ENCODE results near the gene FTL. TPM values are rescaled to one million over a fixed set of nuclear protein-coding genes. Genes with fewer than 3 reads are reported as not detected.

The FTL gene
- total RNA-seq, 2 experiments from 2014 or later = 1,093 to 1,120 TPM

DNA sequence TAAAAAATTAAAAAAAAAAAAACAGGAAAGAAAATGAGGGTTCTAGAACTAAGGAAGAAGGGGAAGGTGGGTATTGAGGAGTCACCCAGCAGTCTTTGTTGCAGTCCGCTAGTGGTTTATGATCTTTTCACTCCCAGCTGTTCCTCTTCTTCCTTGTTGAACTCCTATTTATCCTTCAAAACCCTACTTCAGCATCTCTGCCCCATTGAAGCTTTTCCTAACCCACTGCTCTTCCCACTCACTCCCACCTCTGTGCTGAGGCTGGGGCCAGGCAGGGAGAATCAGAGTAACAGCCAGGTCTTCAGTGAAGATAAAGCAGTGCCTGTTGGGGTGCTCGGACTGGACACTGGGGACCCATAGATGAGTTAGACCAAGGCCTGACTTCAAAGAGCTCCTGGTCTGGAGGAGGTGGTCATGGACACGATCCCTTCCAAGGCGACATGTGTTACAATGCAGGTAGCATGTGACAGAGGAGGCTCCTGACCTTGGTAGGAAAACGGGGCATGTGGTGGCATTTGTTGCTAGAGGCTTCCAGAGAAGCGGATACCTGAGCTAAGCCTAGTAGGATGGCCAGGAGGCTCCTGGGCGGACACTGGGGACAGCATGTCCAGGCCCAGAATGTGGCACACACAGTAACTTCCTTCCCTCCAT lies 40.0 kb downstream of the FTL start:
- no peaks in the 10 kb centered on the region for H3K4me1 Mint-ChIP-seq (ENCODE audit: low read depth)
- H3K36me3 Mint-ChIP-seq (ENCODE audit: low read depth) = peaks cover 33% of the 10 kb centered on the region
- CTCF ChIA-PET = interaction anchor here (1.3 kb wide), 1 partner anchor 13 kb away, joined by 3 read pairs; no protein-coding TSS in a partner anchor
- H3K4me3 Mint-ChIP-seq = no peak overlapping the region
- H3K9me3 Mint-ChIP-seq = no peaks in the 10 kb centered on the region
- DNase-seq = no peak
- intact Hi-C loops (cut with micrococcal nuclease) = no loop called here
- no peaks in the 10 kb centered on the region for H3K27me3 Mint-ChIP-seq (ENCODE audit: low read depth)
- no peak overlapping the region for H3K27ac Mint-ChIP-seq

DNA sequence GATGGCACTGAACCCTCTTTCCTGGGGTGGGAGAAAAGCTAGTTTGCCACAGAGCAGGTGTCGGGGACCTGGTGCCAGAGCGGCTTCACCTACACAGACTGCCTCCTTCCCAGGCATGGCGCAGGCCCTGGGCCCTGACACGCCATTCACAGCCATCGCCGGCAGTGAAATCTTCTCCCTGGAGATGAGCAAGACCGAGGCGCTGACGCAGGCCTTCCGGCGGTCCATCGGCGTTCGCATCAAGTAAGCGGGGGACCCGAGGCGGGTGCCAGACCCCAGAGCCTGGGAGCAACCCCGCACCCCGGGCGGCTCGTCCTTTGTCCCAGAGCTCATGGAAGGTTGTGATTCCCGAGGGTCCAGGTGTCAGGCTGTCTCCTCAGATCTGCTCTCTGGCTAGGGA lies 41.8 kb downstream of the FTL start:
- Mint-ChIP-seq H3K4me1 (ENCODE audit: low read depth) (no peaks in the 10 kb centered on the region), H3K27me3 (ENCODE audit: low read depth) (no peaks in the 10 kb centered on the region), H3K4me3 (no peak overlapping the region), H3K36me3 (ENCODE audit: low read depth) (peaks cover 36% of the 10 kb centered on the region), H3K9me3 (no peaks in the 10 kb centered on the region), H3K27ac (no peak overlapping the region)
- no peak for DNase-seq
- intact Hi-C loops (cut with micrococcal nuclease) = no loop called here
- CTCF ChIA-PET = no interaction called here

DNA sequence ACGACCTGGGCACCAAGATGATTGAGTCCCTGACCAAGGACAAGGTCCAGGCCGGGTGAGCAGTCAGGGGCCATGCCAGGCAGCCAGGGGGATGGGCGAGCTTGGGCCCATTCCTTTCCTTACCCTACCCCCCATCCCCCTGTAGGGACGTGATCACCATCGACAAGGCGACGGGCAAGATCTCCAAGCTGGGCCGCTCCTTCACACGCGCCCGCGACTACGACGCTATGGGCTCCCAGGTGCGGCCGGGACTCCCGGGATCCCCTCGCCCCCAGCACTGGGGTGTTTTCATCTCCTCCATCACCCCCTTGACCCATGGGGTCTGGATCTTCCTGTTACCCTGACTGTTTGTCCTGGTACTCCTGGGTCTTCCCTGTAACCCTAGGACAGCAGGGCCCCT lies 44.7 kb downstream of the FTL start:
- no peak overlapping the region for H3K27ac Mint-ChIP-seq
- peaks cover 22% of the 10 kb centered on the region for H3K36me3 Mint-ChIP-seq (ENCODE audit: low read depth)
- no peak for DNase-seq
- H3K27me3 Mint-ChIP-seq (ENCODE audit: low read depth) = no peaks in the 10 kb centered on the region
- no peak overlapping the region for H3K4me3 Mint-ChIP-seq
- no peaks in the 10 kb centered on the region for H3K4me1 Mint-ChIP-seq (ENCODE audit: low read depth)
- intact Hi-C loops (cut with micrococcal nuclease) = no loop called here
- no peaks in the 10 kb centered on the region for H3K9me3 Mint-ChIP-seq
- CTCF ChIA-PET = no interaction called here

DNA sequence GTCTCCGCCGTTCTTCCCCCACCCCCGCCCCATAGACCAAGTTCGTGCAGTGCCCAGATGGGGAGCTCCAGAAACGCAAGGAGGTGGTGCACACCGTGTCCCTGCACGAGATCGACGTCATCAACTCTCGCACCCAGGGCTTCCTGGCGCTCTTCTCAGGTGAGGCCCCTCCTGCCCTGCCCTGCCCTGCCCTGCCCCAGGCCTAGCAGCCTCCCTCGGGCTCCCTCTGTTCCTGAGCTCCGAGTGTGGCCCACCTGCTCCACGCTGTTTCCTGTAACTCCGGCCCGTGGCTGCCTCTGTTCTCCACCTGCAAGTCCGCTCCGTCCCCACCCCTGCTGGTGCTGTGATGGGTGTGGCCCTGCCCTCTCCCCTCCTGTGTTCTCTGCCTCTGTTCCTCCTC lies 45.3 kb downstream of the FTL start:
- no peaks in the 10 kb centered on the region for H3K4me1 Mint-ChIP-seq (ENCODE audit: low read depth)
- H3K4me3 Mint-ChIP-seq = no peak overlapping the region
- no peak for DNase-seq
- CTCF ChIA-PET = no interaction called here
- H3K27me3 Mint-ChIP-seq (ENCODE audit: low read depth) = no peaks in the 10 kb centered on the region
- intact Hi-C loops (cut with micrococcal nuclease) = no loop called here
- H3K36me3 Mint-ChIP-seq (ENCODE audit: low read depth) = peaks cover 19% of the 10 kb centered on the region
- H3K9me3 Mint-ChIP-seq = no peaks in the 10 kb centered on the region
- no peak overlapping the region for H3K27ac Mint-ChIP-seq

DNA sequence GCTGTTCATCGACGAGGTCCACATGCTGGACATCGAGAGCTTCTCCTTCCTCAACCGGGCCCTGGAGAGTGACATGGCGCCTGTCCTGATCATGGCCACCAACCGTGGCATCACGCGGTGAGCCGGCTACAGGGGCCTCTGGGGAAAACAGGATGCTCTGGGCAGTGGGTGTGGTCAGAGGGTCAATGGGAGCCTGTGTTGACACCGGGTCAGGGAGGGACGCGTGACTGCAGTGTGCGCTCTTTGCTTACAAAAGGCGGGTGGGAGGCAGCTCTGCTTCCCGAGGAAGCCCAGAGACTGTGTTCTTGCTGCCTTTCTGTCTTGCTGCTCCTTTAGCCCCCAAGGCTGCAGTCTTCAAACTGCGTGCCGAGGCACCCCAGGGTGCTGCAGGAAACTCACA lies 46.1 kb downstream of the FTL start:
- intact Hi-C loops (cut with micrococcal nuclease) = no loop called here
- no peaks in the 10 kb centered on the region for H3K4me1 Mint-ChIP-seq (ENCODE audit: low read depth)
- H3K27ac Mint-ChIP-seq = no peak overlapping the region
- no peak overlapping the region for H3K4me3 Mint-ChIP-seq
- H3K9me3 Mint-ChIP-seq = no peaks in the 10 kb centered on the region
- CTCF ChIA-PET = no interaction called here
- peaks cover 22% of the 10 kb centered on the region for H3K36me3 Mint-ChIP-seq (ENCODE audit: low read depth)
- no peaks in the 10 kb centered on the region for H3K27me3 Mint-ChIP-seq (ENCODE audit: low read depth)
- DNase-seq = no peak

DNA sequence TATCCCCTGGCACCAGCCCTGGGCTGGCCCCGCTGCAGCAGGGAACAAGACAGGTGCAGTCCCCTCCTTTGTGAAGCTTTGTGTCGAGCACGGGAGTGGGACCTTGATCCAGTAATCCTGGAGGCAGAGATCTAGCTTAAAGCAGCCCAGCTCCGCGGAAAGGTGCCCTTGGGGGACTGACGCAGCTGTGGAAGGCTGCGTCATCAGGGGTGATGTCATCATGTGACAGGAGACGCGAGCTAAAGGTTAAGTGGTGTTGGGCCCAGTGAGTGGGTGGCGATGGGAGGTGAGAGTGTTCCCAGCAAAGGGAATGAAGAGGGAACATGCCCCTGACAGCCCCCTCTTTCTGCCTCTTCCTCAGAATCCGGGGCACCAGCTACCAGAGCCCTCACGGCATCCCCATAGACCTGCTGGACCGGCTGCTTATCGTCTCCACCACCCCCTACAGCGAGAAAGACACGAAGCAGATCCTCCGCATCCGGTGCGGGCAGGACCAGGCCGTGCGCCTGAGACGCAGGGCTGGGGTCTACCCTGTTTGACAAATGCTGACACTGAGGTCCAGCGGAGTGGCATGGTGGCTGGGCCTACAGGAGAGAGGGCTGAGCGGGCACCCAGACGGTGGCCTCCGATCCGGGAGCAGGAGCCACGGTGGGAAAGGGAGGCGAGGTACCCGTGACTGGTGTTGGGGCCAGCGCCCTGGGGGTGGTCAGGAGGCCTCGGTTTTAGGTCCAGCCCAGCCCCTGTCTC lies 49.2 kb downstream of the FTL start:
- intact Hi-C loops (cut with micrococcal nuclease) = no loop called here
- peaks cover 17% of the 10 kb centered on the region for H3K36me3 Mint-ChIP-seq (ENCODE audit: low read depth)
- H3K9me3 Mint-ChIP-seq = no peaks in the 10 kb centered on the region
- no peak for DNase-seq
- H3K4me1 Mint-ChIP-seq (ENCODE audit: low read depth) = peaks cover 17% of the 10 kb centered on the region
- H3K4me3 Mint-ChIP-seq = no peak overlapping the region
- CTCF ChIA-PET = interaction anchor here (0.7 to 2.2 kb wide), 3 partner anchors 11 to 16 kb away, joined by 3 to 12 read pairs (median 6); no protein-coding TSS in a partner anchor
- no peak overlapping the region for H3K27ac Mint-ChIP-seq
- H3K27me3 Mint-ChIP-seq (ENCODE audit: low read depth) = peaks cover 7% of the 10 kb centered on the region

DNA sequence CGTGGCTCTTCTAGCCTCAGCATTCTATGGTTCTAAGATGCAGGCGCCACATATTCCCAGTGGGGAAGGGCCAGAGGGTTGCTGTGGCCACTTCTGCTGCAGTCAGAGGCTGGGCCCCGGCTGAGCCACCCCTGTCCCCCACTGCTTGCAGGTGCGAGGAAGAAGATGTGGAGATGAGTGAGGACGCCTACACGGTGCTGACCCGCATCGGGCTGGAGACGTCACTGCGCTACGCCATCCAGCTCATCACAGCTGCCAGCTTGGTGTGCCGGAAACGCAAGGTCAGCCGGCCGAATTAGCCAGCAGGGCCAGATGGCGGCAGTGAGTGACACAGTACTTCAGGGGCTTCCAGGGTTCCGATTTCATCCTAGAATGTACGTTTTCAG lies 49.8 kb downstream of the FTL start:
- Mint-ChIP-seq H3K36me3 (ENCODE audit: low read depth) (peaks cover 13% of the 10 kb centered on the region), H3K27ac (no peak overlapping the region), H3K4me1 (ENCODE audit: low read depth) (peaks cover 19% of the 10 kb centered on the region), H3K9me3 (no peaks in the 10 kb centered on the region), H3K4me3 (no peak overlapping the region), H3K27me3 (ENCODE audit: low read depth) (peaks cover 8% of the 10 kb centered on the region)
- no peak for DNase-seq
- intact Hi-C loops (cut with micrococcal nuclease) = no loop called here
- CTCF ChIA-PET = no interaction called here

DNA sequence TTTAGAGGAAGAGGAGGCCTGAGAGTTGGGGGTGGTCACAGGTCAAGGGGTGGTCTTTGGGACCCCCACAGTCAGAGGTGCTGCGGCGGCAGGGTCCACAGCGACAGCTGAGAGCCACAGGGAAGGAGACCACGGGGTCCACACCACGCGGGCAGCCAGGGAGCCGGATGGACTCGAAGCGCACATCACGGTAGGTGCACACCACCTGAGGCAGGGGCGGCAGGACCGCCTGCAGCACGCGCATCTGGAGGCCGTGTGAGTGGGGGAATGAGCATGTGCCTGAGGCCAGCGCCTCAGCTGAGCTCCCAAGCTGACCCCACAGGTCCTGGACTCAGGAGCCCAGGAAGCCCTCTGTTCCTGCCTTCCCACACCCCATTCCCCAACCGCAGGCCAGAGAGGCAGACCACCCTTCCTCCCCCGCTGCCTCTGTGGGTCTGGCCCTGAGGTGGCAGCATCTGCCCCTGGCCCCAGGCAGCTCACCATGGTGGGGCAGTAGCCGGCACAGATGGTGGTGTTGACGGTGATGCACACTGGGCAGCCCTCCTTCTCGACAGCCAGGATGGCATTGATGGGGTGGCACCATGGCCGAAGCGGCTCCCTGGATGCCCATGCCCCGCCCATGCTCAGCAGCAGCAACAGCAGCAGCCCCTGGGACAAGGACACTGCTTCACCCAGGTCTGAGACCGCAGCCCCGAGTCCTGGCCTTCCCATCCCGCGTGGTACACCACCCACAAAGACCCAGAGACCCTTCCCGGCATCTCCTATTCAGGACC lies 51.1 kb downstream of the FTL start:
- no peak overlapping the region for H3K27ac Mint-ChIP-seq
- CTCF ChIA-PET = interaction anchor here (0.6 to 0.7 kb wide), 2 partner anchors 209 to 233 kb away, joined by 3 read pairs; no protein-coding TSS in a partner anchor
- H3K4me3 Mint-ChIP-seq = no peak overlapping the region
- DNase-seq = no peak
- H3K4me1 Mint-ChIP-seq (ENCODE audit: low read depth) = peaks cover 27% of the 10 kb centered on the region
- peaks cover 8% of the 10 kb centered on the region for H3K36me3 Mint-ChIP-seq (ENCODE audit: low read depth)
- H3K27me3 Mint-ChIP-seq (ENCODE audit: low read depth) = peaks cover 8% of the 10 kb centered on the region
- no peaks in the 10 kb centered on the region for H3K9me3 Mint-ChIP-seq
- intact Hi-C loops (cut with micrococcal nuclease) = no loop called here

Small RNA genes lying within 50 kb of the gene (microRNA-seq; reads per million reads assigned to microRNA genes)
- gene MIR6798 (ENCODE audit: borderline microRNAs expressed, borderline replicate concordance) = not detected

Other genes starting within 250 kb of the FTL start
- under 1 TPM; 0.44 to 0.57 TPM for gene MAMSTR, start 245.6 kb upstream of the FTL start, total RNA-seq
- under 1 TPM in 1 of 2 experiments, not detected in 1; 0.17 TPM for gene RASIP1, start 224.7 kb upstream of the FTL start, total RNA-seq
- not detected for gene IZUMO1, start 218.4 kb upstream of the FTL start, total RNA-seq
- gene FUT1, start 212.7 kb upstream of the FTL start, total RNA-seq = under 1 TPM; 0.07 to 0.12 TPM
- gene FGF21, start 209.8 kb upstream of the FTL start, total RNA-seq = not detected
- 10 to 100 TPM; 66.4 to 66.8 TPM for gene BCAT2, start 154.3 kb upstream of the FTL start, total RNA-seq
- under 1 TPM in 1 of 2 experiments, not detected in 1; 0.50 TPM for gene HSD17B14, start 128.8 kb upstream of the FTL start, total RNA-seq
- gene PLEKHA4, start 96.7 kb upstream of the FTL start, total RNA-seq = 1 to 10 TPM; 8.3 to 8.8 TPM
- 10 to 100 TPM; 96.5 to 97.4 TPM for gene PPP1R15A, start 92.9 kb upstream of the FTL start, total RNA-seq
- gene TULP2, start 66.6 kb upstream of the FTL start, total RNA-seq = under 1 TPM; 0.54 to 0.81 TPM
- 100 to 1,000 TPM; 172 to 182 TPM for gene NUCB1, start 65.0 kb upstream of the FTL start, total RNA-seq
- 1 to 10 TPM; 4.2 to 4.5 TPM for gene DHDH, start 31.6 kb upstream of the FTL start, total RNA-seq
- 100 to 1,000 TPM; 267 to 302 TPM for gene BAX, start 10.4 kb upstream of the FTL start, total RNA-seq
- 10 to 100 TPM; 29.6 to 31.2 TPM for gene GYS1, start 28.0 kb downstream of the FTL start, total RNA-seq
- 100 to 1,000 TPM; 119 to 126 TPM for gene RUVBL2, start 28.6 kb downstream of the FTL start, total RNA-seq
- gene LHB, start 51.8 kb downstream of the FTL start, total RNA-seq = not detected
- not detected for gene CGB3, start 59.0 kb downstream of the FTL start, total RNA-seq
- gene CGB2, start 66.6 kb downstream of the FTL start, total RNA-seq = not detected
- gene CGB1, start 71.6 kb downstream of the FTL start, total RNA-seq = not detected
- gene CGB5, start 78.5 kb downstream of the FTL start, total RNA-seq = not detected
- not detected for gene CGB8, start 83.8 kb downstream of the FTL start, total RNA-seq
- not detected for gene CGB7, start 92.4 kb downstream of the FTL start, total RNA-seq
- gene NTF4, start 99.5 kb downstream of the FTL start, total RNA-seq = not detected
- gene KCNA7, start 107.4 kb downstream of the FTL start, total RNA-seq = not detected
- gene SNRNP70, start 120.1 kb downstream of the FTL start, total RNA-seq = 100 to 1,000 TPM; 163 to 166 TPM
- gene LIN7B, start 149.1 kb downstream of the FTL start, total RNA-seq = 1 to 10 TPM; 3.4 to 3.8 TPM
- gene C19orf73, start 153.8 kb downstream of the FTL start, total RNA-seq = 1 to 10 TPM; 1.5 to 1.9 TPM
- gene PPFIA3, start 154.2 kb downstream of the FTL start, total RNA-seq = 1 to 10 TPM; 4.6 to 4.9 TPM
- gene HRC, start 190.1 kb downstream of the FTL start, total RNA-seq = not detected
- gene TRPM4, start 192.5 kb downstream of the FTL start, total RNA-seq = under 1 TPM; 0.22 to 0.62 TPM

Data from activated naive CD4-positive, alpha-beta T cell treated with anti-CD3 and anti-CD28 coated beads for 36 hours (primary cell).